ENCODE results near the gene CCDC13. TPM values are rescaled to one million over a fixed set of nuclear protein-coding genes. Genes with fewer than 3 reads are reported as not detected.

Gene CCDC13
- total RNA-seq, 1 donor from 2014 or later = 0.24 TPM

DNA sequence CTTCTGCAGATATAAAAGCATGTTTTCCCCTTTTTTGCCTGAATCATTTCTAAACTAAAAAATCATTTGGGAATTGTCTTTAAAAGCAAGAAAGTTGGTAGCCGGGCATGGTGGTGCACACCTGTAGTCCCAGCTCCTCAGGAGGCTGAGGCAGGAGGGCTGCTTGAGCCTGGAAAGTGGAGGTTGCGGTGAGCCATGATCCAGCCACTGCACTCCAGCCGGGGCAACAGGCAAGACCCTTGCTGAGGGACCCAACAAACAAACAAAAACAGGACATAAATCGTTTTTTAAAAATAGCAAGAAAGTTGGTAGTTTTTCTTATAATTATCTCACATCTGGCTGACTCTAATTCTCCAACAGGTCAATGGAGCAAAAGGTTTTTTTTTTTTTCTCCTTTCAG lies 28.7 kb upstream of the CCDC13 start:
- no peak for DNase-seq
- intact Hi-C loops (cut with DNase I) = no loop called here
- ATAC-seq (ENCODE audit: poor library complexity) = no peak

DNA sequence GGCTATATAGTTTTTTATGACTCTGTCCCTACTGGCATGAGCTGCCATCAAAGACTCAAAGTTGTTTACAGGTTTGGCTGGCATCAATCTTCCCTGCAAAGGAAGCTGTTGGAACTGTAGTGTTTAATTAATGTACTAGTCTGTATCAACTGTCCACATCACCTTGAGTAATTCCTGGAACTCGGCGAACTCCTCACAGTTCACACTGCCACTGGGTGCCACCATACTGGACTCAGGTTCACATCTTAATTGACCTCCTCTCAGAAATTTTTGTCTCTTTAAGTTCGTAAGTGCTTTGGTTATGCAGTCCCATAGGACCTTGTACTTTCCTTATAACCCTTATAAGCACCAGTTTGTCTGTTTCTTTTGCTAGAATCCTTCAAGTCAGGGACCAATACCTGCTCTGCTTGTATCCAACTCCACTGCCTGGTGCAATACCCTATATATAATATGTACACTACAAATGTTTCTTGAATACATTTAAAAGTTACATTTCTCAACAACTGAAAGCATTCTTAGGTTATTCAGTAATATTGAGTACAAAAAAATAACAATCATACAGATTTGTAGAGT lies 28.1 kb upstream of the CCDC13 start:
- ATAC-seq (ENCODE audit: poor library complexity) = no peak
- intact Hi-C loops (cut with DNase I) = no loop called here
- no peak for DNase-seq

DNA sequence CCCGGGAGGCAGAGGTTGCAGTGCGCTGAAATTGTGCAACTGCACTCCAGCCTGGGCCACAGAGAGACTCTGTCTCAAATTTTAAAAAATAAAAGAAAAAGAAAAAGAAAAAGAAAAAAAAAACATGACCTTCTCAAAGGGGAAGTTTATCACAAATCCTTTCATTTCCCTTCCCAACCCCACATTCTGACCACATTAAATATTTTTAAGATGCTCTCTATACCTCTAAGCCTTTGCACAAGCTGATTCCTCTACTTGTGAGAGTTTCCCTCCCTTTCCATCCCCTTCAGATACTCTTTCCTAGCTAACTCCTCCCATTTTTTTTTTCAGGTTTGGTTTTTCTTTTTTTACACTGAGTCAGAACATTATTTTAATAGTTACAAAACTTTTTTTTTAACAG lies 27.2 kb upstream of the CCDC13 start:
- intact Hi-C loops (cut with DNase I) = no loop called here
- DNase-seq = no peak

DNA sequence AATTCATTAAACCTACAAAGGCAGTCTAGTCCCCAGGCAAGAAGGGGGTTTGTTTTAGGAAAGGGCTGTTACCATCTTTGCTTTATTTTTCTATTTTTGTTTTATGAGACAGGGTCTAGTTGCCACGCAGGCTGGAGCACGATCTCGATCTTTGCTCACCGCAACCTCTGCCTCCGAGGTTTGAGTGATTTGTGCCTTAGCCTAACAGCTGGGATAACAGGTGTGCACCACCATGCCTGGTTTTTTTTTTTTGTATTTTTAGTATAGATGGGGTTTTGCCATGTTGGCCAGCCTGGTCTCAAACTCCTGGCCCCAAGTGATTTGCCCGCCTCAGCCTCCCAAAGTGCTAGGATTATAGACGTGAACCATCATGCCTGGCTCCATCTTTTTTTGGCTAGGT lies 26.3 kb upstream of the CCDC13 start:
- intact Hi-C loops (cut with DNase I) = no loop called here
- ATAC-seq (ENCODE audit: poor library complexity) (no peak), DNase-seq (no peak)

More for the DNA sequence above, 27.2 kb upstream of the CCDC13 start:
- no peak for ATAC-seq (ENCODE audit: poor library complexity)

DNA sequence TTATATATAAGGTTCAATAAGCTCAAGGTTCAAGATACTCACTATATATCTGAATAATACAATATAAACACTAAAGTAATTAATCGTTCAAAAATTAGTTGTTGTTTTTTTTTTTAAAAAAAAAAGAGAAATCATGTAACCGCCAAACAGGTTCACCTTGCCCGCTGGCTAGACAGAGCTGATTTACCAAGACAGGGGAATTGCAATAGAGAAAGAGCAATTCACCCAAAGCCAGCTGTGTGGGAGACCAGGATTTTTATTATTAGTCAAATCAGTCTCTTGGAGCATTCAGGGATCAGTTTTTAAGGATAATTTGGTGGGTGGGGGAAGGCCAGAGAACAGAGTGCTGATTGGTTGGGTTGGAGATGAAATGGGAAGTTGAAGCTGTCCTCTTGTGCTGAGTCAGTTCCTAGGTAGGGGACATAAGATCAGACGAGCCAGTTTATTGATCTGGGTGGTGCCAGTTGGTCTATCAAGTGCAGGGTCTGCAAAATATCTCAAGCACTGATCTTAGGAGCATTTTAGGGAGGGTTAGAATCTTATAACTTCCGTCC lies 23.4 kb upstream of the CCDC13 start:
- intact Hi-C loops (cut with DNase I) = no loop called here
- DNase-seq (no peak), ATAC-seq (ENCODE audit: poor library complexity) (no peak)

GRCh38 chr3:42795621-42796181 lies 22.6 kb upstream of the CCDC13 start:
- ATAC-seq (ENCODE audit: poor library complexity) = no peak
- DNase-seq = no peak
- intact Hi-C loops (cut with DNase I) = no loop called here

- no peak for DNase-seq
- no peak for ATAC-seq (ENCODE audit: poor library complexity)
- intact Hi-C loops (cut with DNase I) = no loop called here
These were observed 17.7 kb upstream of the CCDC13 start for GRCh38 chr3:42790714-42791229.

- ATAC-seq (ENCODE audit: poor library complexity) = no peak
- intact Hi-C loops (cut with DNase I) = no loop called here
- no peak for DNase-seq
These were observed 13.6 kb upstream of the CCDC13 start for GRCh38 chr3:42786631-42787030.

- intact Hi-C loops (cut with DNase I) = no loop called here
These were observed 13.2 kb upstream of the CCDC13 start for GRCh38 chr3:42786212-42786611.

GRCh38 chr3:42780892-42781700 lies 8.0 kb upstream of the CCDC13 start:
- no peak for DNase-seq
- peak; percentile 70 for ATAC-seq (ENCODE audit: poor library complexity)
- intact Hi-C loops (cut with DNase I) = loop anchor here (5.0 kb wide), 2 partner anchors 51 to 101 kb away; no protein-coding TSS in a partner anchor

More at GRCh38 chr3:42786212-42786611, 13.2 kb upstream of the CCDC13 start:
- DNase-seq = no peak
- no peak for ATAC-seq (ENCODE audit: poor library complexity)

GRCh38 chr3:42780398-42780797 lies 7.3 kb upstream of the CCDC13 start:
- no peak for ATAC-seq (ENCODE audit: poor library complexity)
- intact Hi-C loops (cut with DNase I) = loop anchor here (5.0 kb wide), 2 partner anchors 52 to 102 kb away; no protein-coding TSS in a partner anchor
- no peak for DNase-seq

- intact Hi-C loops (cut with DNase I) = no loop called here
- no peak for DNase-seq
- peak; percentile 59 for ATAC-seq (ENCODE audit: poor library complexity)
These were observed 5.6 kb upstream of the CCDC13 start for GRCh38 chr3:42778644-42779043.

DNA sequence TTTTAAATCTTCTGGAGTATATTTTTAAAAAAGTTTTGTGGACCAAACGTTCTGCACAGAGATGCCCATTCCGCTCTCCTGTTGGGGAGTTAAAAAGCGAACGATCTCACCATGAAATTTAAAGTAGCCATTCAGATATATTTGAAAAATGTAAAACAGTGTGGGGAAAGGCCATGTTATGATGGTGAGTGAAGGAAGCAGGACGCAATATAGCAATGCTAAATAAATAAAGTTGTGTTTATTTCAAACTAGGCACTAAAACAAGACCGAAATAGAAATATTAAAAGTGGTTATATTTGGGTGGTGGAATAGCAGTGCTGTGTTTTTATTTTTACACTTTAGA lies 327 bp upstream of the CCDC13 start:
- intact Hi-C loops (cut with DNase I) = no loop called here
- peak; percentile 5 for ATAC-seq (ENCODE audit: poor library complexity)
- no peak for DNase-seq

DNA sequence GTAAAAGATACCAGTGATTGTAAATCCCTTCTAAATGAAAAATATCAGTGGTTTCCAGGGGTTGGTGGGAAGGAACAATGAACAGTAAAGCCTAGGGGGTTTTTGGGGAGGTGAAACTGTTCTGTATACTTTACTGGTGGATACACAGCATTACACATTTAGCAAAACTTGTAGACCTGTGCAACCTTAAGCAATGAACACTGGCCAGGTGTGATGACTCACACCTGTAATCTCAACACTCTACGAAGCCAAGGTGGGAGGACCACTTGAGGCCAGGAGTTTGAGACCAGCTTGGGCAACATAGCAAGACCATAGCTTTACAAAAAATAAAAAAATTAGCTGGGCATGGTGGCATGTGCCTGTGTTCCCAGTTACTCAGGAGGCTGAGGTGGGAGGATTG lies 1.8 kb downstream of the CCDC13 start:
- DNase-seq (no peak), ATAC-seq (ENCODE audit: poor library complexity) (no peak)
- intact Hi-C loops (cut with DNase I) = no loop called here

DNA sequence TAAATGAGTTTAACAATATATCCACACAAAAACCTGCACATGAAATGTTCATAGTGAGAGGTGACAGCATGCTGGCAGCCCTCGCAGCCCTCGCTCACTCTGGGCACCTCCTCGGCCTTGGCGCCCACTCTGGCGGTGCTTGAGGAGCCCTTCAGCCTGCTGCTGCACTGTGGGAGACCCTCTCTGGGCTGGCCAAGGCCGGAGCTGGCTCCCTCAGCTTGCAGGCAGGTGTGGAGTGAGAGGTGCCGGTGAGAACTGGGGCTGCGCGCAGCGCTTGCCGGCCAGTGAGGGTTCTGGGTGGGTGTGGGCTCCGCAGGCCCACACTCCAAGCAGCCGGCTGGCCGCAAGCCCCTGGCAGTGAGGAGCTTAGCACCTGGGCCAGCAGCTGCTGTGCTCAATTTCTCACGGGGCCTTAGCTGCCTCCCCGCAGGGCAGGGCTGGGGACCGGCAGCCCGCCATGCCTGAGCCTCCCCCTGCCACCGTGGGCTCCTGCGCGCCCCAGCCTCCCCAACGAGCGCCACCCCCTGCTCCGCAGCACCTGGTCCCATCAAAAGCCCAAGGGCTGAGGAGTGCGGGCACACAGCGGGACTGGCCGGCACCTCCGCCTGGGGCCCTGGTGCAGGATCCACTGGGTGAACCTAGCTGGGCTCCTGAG lies 3.4 kb downstream of the CCDC13 start:
- intact Hi-C loops (cut with DNase I) = no loop called here
- ATAC-seq (ENCODE audit: poor library complexity) (no peak), DNase-seq (no peak)

- ATAC-seq (ENCODE audit: poor library complexity) (no peak), DNase-seq (no peak)
- intact Hi-C loops (cut with DNase I) = no loop called here
These were observed 8.3 kb downstream of the CCDC13 start for GRCh38 chr3:42764561-42765295.

GRCh38 chr3:42764115-42764514 lies 8.9 kb downstream of the CCDC13 start:
- intact Hi-C loops (cut with DNase I) = no loop called here
- DNase-seq = no peak
- ATAC-seq (ENCODE audit: poor library complexity) = no peak

DNA sequence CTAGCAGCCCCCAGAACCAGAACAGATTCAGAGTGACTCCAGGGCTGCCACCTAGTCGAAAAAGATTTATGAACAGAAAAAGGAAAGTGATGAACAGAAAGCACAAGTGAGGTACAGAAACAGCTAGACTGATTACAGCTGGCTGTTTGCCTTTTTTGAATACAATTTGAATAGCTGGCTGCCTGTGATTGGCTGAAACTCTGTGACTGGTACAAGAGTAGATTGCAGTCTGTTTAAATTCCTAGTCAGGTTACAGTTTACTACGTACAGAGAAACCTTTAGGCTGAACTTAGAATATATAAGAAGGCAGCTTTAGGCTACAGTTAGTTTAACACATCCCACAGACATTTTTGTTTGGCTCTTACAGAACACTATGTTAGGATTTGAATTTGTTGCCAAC lies 10.0 kb downstream of the CCDC13 start:
- no peak for ATAC-seq (ENCODE audit: poor library complexity)
- DNase-seq = no peak
- intact Hi-C loops (cut with DNase I) = no loop called here
